CD4-positive, alpha-beta T cell treated with Interleukin-4 for 1 hour (primary cell): ENCODE measurements around the gene RC3H2.
"Not testable (repeated sequence)": the region's sequence is repeated elsewhere in the genome, so short reads cannot be mapped to it uniquely, and the experiment has no call there.

ENCODE experiments used
- DNase-seq, 2 donors: peaks; one replicate each; pipeline ENCODE4 v3.0.0-alpha.2; 2020 to 2022

Gene RC3H2

GRCh38 chr9:122912964-122913673 lies 8.0 kb upstream of the RC3H2 start, which contains the start of gene ZBTB6:
Gene ZBTB6 (minus strand): TSS chr9:122913323. CDS start chr9:122912072, 1,251 bp downstream.
- peak; percentile 77 to 78 for DNase-seq

GRCh38 chr9:122912671-122912963 lies 7.5 kb upstream of the RC3H2 start:
- no peak for DNase-seq

DNA sequence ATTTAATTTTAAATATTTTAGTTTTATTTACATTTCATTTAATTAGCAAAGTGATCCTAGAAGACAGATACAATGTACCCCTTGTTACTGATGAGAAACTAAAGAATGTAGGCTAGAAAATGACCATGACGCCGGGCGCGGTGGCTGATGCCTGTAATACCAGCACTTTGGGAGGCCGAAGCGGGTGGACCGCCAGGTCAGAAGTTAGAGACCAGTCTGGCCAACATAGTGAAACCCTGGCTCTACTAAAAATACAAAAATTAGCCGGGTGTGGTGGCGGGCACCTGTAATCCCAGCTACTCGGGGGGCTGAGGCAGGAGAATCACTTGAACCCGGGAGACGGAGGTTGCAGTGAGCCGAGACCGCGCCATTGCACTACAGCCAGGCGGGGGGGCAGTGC lies 963 bp upstream of the RC3H2 start:
- DNase-seq = not testable (repeated sequence)

DNA sequence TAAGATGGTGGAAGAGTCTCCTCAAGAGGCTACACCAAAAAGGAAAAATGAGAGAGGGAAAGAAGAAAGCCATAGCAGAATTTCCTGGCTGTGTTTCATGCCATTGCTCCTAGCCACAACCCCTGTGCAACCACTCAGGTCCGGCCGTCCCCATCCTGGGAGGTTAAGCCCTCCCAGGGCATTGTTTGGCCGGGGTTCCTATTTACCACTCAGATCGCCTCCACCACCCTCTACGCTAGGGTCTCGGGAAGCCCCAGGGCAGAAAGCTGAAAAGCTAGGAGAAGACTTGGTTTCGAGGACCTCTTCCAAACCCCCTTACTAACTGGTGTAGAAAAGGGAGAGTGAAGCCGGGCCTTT lies 715 bp downstream of the RC3H2 start:
- DNase-seq = peak; percentile 16 to 36

- peak in 1 of 2 donors; percentile 63 for DNase-seq
Measured at GRCh38 chr9:122900791-122901190, 4.4 kb downstream of the RC3H2 start.

- DNase-seq = no peak
Measured at GRCh38 chr9:122897969-122898368, 7.2 kb downstream of the RC3H2 start.

- no peak for DNase-seq
Measured at GRCh38 chr9:122888480-122888879, 16.7 kb downstream of the RC3H2 start.

DNA sequence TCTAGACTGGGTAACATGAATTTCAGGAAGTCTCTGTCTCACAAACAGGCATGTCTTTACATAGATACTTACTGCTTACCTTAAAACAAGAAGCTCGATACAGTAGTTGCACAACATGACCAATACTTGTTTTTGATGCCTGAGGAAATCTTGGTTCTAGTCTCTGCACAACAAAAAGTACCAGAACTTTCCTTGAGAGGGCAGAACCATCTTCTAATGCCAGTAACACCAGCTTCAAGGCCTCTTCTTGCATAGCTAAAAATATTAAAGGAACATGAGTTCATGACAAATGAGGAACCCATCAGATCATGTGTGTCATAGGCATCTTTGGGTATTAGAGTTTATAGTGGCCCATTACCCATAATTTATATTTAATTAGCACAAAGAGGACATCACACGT lies 22.0 kb downstream of the RC3H2 start:
- no peak for DNase-seq

DNA sequence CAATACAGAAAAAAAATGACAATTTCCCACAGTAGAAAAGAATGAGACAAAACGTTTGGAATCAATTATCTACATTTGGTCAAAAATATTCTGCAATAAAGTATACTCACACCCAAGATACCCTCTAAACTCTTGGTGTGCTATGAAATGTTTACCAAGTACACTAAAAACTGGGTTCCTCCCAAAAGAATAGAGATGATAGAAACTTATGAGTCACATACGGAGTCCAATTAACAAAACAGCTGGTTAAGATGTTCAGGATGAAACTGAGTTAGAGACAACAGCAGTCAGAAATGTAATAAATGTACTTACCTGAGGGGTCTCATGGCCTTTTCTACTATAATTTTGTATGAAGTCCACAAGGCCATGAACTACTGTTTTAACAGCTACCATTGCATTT lies 25.7 kb downstream of the RC3H2 start:
- no peak for DNase-seq

DNA sequence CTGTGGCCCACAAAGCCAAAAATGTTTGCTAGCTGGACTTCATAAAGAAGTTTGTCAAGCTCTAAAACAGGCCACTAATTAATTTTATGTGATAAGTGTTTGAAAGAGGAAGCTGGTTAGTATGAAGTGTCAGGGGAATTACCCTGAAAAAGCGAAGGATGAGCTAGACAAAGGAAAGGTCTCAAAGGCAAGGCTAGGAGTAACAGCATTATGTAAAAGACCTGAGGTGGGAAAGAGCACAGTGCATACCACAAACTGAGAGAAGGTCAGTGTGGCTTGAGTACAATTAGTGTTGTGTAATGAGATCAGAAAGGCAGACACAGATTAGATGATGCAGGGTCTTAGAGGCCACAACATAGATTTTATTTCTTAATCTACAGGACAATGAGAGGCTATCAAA lies 29.6 kb downstream of the RC3H2 start:
- no peak for DNase-seq

DNA sequence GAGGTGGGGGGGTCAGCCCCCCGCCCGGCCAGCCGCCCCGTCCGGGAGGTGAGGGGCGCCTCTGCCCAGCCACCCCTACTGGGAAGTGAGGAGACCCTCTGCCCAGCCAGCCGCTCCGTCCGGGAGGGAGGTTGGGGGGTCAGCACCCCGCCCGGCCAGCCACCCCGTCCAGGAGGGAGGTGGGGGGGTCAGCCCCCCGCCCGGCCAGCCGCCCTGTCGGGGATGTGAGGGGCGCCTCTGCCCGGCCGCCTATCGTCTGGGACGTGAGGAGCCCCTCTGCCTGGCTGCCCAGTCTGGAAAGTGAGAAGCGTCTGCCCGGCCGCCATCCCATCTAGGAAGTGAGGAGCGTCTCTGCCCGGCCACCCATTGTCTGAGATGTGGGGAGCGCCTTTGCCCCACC lies 37.9 kb downstream of the RC3H2 start:
- not testable (repeated sequence) for DNase-seq

- DNase-seq = no peak
Measured at GRCh38 chr9:122866079-122866478, 39.1 kb downstream of the RC3H2 start.

DNA sequence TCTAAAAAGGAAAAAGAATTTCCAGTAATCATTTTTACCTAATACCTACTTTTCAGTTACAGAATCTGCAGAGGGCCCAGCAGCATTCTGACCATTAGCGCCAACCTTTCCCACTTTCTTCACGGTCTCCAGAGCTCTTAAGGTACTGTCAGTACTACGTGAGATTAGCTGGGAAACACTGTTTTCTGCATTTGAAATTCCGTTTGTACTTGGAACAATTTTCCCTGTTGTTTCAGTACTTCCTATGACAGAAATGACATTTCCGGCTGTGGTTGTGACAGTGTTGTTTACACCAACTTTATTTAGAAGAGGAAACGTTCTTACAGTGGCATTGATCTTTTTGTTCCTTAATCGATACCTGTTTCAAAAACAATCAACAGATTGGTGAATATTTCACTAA lies 39.9 kb downstream of the RC3H2 start:
- DNase-seq = no peak

DNA sequence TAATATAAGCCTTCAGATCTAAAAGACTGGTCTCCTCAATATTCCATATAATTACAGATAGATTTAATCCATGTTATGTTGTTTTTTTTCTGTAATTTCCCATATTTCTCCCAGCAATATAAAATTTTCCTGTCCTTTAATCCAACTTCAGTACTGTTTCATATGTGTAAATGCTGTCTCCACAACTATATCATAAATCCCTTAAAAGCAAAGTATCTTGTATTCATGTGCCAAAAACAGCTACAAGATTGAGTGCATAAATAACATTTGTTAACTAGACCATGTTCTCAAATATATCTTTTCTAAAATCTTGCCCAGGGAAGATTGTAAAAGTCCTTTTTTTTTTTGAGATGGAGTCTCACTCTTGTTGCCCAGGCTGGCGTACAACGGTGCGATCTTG lies 41.8 kb downstream of the RC3H2 start:
- DNase-seq = no peak

GRCh38 chr9:122860319-122861142 lies 44.6 kb downstream of the RC3H2 start:
- DNase-seq = no peak

DNA sequence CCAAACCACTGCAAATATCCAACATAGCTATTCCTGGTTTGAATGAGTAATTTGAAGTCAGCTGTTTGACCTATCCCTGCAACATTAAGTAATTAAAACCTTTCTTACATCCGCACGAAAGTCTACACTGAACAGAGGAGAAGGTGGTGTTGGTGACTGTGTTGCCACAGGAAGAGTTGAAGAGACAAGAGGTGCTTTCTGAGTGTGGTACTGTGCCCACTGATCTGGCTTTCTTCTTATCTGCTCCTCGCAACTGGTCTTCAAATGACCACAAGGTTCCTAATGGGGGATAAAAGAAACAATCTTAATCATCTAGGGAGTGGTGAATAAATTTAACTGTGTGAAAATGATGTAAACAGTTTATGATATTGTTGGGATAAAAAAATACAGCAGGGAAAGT lies 47.3 kb downstream of the RC3H2 start:
- no peak for DNase-seq

DNA sequence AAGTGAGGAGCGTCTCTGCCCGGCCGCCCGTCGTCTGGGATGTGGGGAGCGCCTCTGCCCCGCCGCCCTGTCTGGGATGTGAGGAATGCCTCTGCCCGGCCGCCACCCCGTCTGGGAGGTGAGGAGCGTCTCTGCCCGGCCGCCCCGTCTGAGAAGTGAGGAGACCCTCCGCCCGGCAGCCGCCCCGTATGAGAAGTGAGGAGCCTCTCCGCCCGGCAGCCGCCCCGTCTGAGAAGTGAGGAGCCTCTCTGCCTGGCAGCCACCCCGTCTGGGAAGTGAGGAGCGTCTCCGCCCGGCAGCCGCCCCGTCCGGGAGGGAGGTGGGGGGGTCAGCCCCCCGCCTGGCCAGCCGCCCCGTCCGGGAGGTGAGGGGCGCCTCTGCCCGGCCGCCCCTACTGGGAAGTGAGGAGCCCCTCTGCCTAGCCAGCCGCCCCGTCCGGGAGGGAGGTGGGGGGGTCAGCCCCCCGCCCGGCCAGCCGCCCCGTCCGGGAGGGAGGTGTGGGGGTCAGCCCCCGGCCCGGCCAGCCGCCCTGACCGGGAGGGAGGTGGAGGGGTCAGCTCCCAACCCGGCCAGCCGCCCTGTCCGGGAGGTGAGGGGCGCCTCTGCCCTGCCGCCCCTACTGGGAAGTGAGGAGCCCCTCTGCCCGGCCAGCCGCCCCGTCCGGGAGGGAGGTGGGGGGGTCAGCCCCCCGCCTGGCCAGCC lies 52.9 kb downstream of the RC3H2 start:
- not testable (repeated sequence) for DNase-seq

- DNase-seq = no peak
Measured at GRCh38 chr9:122848256-122848943, 56.8 kb downstream of the RC3H2 start.

DNA sequence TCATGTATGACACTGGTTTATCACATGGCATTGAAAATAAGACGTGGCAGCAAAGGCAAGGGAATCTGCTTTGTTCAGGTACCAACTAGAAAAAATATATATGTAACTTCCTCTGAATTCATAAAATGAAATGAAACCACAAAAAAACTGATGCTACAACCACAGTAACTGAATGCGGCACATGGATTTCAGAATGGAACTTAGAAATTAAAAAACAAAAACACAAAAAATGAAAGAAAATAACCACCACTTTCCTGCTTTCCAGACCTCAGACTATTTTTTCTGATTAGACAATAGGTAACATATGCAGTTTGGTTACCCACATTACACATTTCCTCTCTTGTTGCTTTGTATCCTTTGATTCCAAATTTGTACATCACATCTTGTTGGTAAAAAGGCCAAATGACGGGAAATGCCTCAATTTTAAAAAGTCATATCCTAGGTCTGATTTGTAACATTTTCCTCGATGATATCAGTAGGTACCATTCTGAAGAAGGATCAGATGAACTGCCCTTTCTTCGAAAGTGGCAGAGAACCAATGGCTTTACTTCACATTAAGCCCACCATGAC lies 58.7 kb downstream of the RC3H2 start:
- DNase-seq = peak in 1 of 2 donors; percentile 36

GRCh38 chr9:122845116-122845515 lies 60.0 kb downstream of the RC3H2 start:
- no peak for DNase-seq

DNA sequence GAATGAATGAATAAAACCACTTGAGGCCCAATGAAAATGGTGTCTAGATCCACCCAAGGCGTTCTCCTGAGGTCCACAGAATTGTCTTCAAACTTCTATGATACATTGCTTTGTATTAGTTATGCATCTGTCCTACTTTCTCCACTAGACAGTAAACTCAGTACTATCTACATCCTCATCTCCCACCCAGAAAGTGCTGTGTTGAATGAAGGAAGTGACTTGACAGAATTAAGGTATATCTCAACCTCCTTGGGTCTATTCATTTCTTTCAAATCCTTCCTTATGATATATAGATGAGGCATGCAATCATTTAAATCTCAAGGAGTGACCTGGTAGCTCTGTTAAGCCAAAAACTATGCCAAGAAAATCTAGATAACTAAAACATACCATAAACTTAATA lies 61.0 kb downstream of the RC3H2 start:
- DNase-seq = no peak

GRCh38 chr9:122841501-122841900 lies 63.7 kb downstream of the RC3H2 start:
- DNase-seq = no peak

- not testable (repeated sequence) for DNase-seq
Measured at GRCh38 chr9:122838441-122838840, 66.7 kb downstream of the RC3H2 start.
